MCF 10A (cell line): ENCODE data around the gene HOXA6. TPM values are rescaled to one million over a fixed set of nuclear protein-coding genes. Genes with fewer than 3 reads are reported as not detected.

Experiments used
- BruUV-seq: library from RNA; stranded (reverse); fragments of 400-500 nt; replicated peaks from 2 replicates; lab custom pipeline; 2021; lab: Mats Ljungman, UMichigan
- CTCF ChIA-PET: fragments of 300-600 bp; sonication (Branson Sonifier 250); formaldehyde crosslinking; extraction: SDS; loops from one replicate; lab custom pipeline; 2021; ENCODE audit warnings: antibody characterized with exemption, inconsistent platforms; lab: Yijun Ruan, JAX
- POLR2A ChIA-PET: fragments of 300-600, 350-650 bp; sonication (Branson Sonifier 250); formaldehyde crosslinking; extraction: SDS; loops from one replicate; lab custom pipeline; 2020; ENCODE audit warnings: antibody characterized with exemption, inconsistent platforms; lab: Yijun Ruan, JAX
- DNase-seq: peaks from one replicate; pipeline ENCODE4 v3.0.0-alpha.2; 2018; ENCODE audit not compliant: unreplicated experiment
- H3K27ac Mint-ChIP-seq: one replicate; pipeline ENCODE4 v1.8.0; 2022; ENCODE audit warnings: mild to moderate bottlenecking, low read depth, mixed read lengths; ENCODE audit not compliant: unreplicated experiment
- H3K27me3 Mint-ChIP-seq: one replicate; pipeline ENCODE4 v1.8.0; 2022; ENCODE audit warnings: mixed read lengths; ENCODE audit not compliant: insufficient read depth, unreplicated experiment
- H3K36me3 Mint-ChIP-seq: one replicate; pipeline ENCODE4 v1.8.0; 2022; ENCODE audit warnings: mild to moderate bottlenecking, moderate library complexity, mixed read lengths; ENCODE audit not compliant: insufficient read depth, unreplicated experiment
- H3K4me1 Mint-ChIP-seq: one replicate; pipeline ENCODE4 v1.8.0; 2022; ENCODE audit warnings: mixed read lengths; ENCODE audit not compliant: insufficient read depth, unreplicated experiment
- H3K4me3 Mint-ChIP-seq: one replicate; pipeline ENCODE4 v1.8.0; 2022; ENCODE audit warnings: mild to moderate bottlenecking, moderate library complexity, mixed read lengths; ENCODE audit not compliant: unreplicated experiment
- H3K9me3 Mint-ChIP-seq: one replicate; pipeline ENCODE4 v1.8.0; 2022; ENCODE audit warnings: mixed read lengths; ENCODE audit not compliant: unreplicated experiment
- CTCF ChIP-seq: fragments of 200-600 bp; IDR thresholded peaks from one replicate; pipeline ENCODE4 v1.8.0; 2022; ENCODE audit warnings: antibody characterized with exemption, mild to moderate bottlenecking; ENCODE audit not compliant: unreplicated experiment
- intact Hi-C: fragments of 100-400 bp; cut with micrococcal nuclease; formaldehyde crosslinking; loops from 2 replicates; pipeline ENCODE4 v1.14.1; 2022
- total RNA-seq: library from RNA; stranded (reverse); gene quantifications from 2 replicates; pipeline ENCODE4 v1.2.3, GENCODE V29; 2022

Gene HOXA6
- total RNA-seq, 1 experiment from 2014 or later, result 0.96 TPM

- Mint-ChIP-seq H3K36me3 (peaks cover 49% of the 10 kb centered on the region), H3K9me3 (no peaks in the 10 kb centered on the region), H3K27ac (peak overlapping the region; percentile 99), H3K4me3 (peak overlapping the region; percentile 87), H3K4me1 (peaks cover 38% of the 10 kb centered on the region), H3K27me3 (no peaks in the 10 kb centered on the region)
- intact Hi-C loops, result no loop called here
- no peak for TF ChIP-seq CTCF
- CTCF ChIA-PET, result interaction anchor here (0.7 to 3.1 kb wide), 6 partner anchors 8 to 253 kb away, joined by 3 to 16 read pairs (median 4); no protein-coding TSS in a partner anchor
- POLR2A ChIA-PET, result interaction anchor here (0.7 to 7.6 kb wide), 8 partner anchors 9 to 1111 kb away, joined by 3 to 238 read pairs (median 31); partner anchors contain the start of genes HOXA1, HOXA5 and SKAP2
- DNase-seq, result no peak
- no TSS peak for BruUV-seq
These were observed 40.7 kb downstream of the HOXA6 start for GRCh38 chr7:27106901-27107240.

GRCh38 chr7:27106181-27106900 is 41.2 kb downstream of the HOXA6 start:
- CTCF ChIA-PET, result interaction anchor here (1.0 to 3.1 kb wide), 10 partner anchors 9 to 252 kb away, joined by 3 to 19 read pairs (median 4); partner anchors contain the start of gene HOXA5
- Mint-ChIP-seq H3K27ac (peak overlapping the region; percentile 99), H3K4me1 (peaks cover 38% of the 10 kb centered on the region), H3K9me3 (no peaks in the 10 kb centered on the region), H3K4me3 (peak overlapping the region; percentile 87), H3K36me3 (peaks cover 48% of the 10 kb centered on the region), H3K27me3 (no peaks in the 10 kb centered on the region)
- POLR2A ChIA-PET, result interaction anchor here (0.7 to 7.6 kb wide), 9 partner anchors 9 to 1110 kb away, joined by 3 to 238 read pairs (median 25); partner anchors contain the start of genes HOXA1, HOXA5 and SKAP2
- DNase-seq, result peak; percentile 42
- BruUV-seq, result no TSS peak
- intact Hi-C loops, result no loop called here
- no peak for TF ChIP-seq CTCF

DNA sequence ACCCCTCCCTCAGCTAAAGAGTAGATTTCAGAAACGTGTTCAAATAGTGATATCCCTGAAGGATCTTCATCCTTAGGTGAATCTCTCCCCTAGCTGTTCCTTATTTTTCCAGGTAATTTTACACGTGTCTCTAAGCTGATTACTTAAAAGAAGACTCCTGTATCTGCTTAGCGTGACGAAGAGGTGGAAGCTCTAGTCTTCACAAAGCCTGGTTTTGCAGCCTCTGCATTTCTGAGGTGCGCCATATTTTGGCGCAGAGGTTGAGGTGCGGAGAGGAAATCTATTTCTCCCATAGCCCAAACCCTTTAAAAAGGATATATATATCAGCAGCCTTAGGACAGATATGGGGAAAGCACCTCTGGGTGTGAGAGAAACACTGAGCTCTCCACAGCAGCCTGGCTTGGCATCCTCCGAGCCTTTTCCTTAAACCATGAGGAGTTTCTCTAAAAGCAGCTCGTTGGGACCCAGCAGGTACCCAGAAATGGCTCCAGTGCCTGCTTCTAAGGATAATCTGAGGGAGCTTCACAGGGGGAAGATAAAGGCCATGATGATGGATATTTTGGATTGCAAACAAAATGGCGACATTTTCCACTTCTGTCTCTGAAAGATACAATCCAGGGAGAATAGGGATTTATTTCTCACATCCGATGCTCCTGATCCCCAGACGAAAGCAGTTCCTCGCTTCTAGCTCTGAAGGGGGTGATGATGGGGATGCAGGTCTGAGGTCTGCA is 42.1 kb downstream of the HOXA6 start:
- Mint-ChIP-seq H3K9me3 (no peaks in the 10 kb centered on the region), H3K4me3 (no peak overlapping the region), H3K36me3 (peaks cover 52% of the 10 kb centered on the region), H3K4me1 (peaks cover 41% of the 10 kb centered on the region), H3K27ac (no peak overlapping the region), H3K27me3 (no peaks in the 10 kb centered on the region)
- BruUV-seq, result no TSS peak
- no peak for DNase-seq
- POLR2A ChIA-PET, result interaction anchor here (1.1 to 7.6 kb wide), 7 partner anchors 8 to 249 kb away, joined by 4 to 238 read pairs (median 37); partner anchors contain the start of genes HOXA1, HOXA5 and SKAP2
- intact Hi-C loops, result no loop called here
- no peak for TF ChIP-seq CTCF
- CTCF ChIA-PET, result interaction anchor here (0.7 to 3.1 kb wide), 15 partner anchors 8 to 615 kb away, joined by 3 to 19 read pairs (median 4); partner anchors contain the start of gene HOXA5
